HG03066 (cell line): Measurements from ENCODE around the gene AUH.
"Not testable (repeated sequence)": the region's sequence is repeated elsewhere in the genome, so short reads cannot be mapped to it uniquely, and the experiment has no call there.

Experiments used
- ATAC-seq: cut with Tn5 transposase; IDR thresholded peaks from one replicate; pipeline ENCODE4 v1.9.1; 2021; ENCODE audit warnings: low read depth; ENCODE audit not compliant: unreplicated experiment

The AUH gene

GRCh38 chr9:91361291-91362050 lies at the start of gene AUH:
TSS of gene AUH (minus strand) at chr9:91361918. CDS start at chr9:91361889, 29 bp downstream.
- ATAC-seq, result peak; percentile 79

GRCh38 chr9:91411096-91411771 lies 49.5 kb upstream of the AUH start:
- no peak for ATAC-seq

- ATAC-seq, result no peak
Observed at GRCh38 chr9:91410161-91410560, 48.4 kb upstream of the AUH start.

DNA sequence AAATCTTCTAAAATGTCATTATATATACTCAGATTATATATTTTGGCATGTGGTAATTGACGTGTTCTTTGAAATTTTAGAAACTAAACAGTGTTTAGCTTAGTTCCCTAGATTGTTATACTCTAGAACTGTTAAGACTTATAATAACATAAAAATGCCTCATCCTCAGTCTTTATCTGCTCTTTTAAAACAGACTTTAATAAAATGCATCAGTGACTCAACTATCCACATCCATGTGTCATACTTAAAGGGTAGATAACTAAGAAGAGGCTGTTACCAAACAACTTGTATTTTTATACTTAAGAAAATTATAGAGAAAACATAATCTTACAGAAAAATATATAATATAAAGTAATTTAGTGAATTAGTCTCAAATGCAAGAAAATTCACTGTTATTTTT lies 46.8 kb upstream of the AUH start:
- ATAC-seq, result no peak

- no peak for ATAC-seq
Observed at GRCh38 chr9:91407580-91408318, 46.0 kb upstream of the AUH start.

GRCh38 chr9:91405343-91406077 lies 43.8 kb upstream of the AUH start:
- ATAC-seq, result no peak

- no peak for ATAC-seq
Observed at GRCh38 chr9:91403665-91404543, 42.2 kb upstream of the AUH start.

GRCh38 chr9:91398926-91399325 lies 37.2 kb upstream of the AUH start:
- ATAC-seq, result no peak

GRCh38 chr9:91395553-91396471 lies 34.1 kb upstream of the AUH start:
- ATAC-seq, result peak; percentile 55

- ATAC-seq, result no peak
Observed at GRCh38 chr9:91395106-91395552, 33.4 kb upstream of the AUH start.

DNA sequence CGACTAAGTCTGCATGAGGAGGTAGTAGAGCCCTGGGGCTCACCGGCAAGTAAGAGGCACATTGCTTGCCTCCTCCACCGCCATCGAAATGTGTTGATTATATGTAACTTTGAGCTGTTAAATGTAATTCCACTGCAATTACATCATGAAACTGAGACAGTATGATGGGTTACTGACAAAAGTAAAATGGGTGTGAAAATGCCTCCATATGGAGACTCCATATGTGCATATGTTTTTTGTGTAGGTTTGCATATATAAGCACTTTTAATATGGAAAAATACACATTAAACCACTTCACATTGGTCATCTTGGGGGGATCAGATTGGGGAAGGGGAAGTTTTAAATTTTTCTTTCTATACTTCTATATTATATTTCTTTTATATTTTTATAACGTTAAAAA lies 32.1 kb upstream of the AUH start:
- no peak for ATAC-seq

- no peak for ATAC-seq
Observed at GRCh38 chr9:91392435-91392834, 30.7 kb upstream of the AUH start.

DNA sequence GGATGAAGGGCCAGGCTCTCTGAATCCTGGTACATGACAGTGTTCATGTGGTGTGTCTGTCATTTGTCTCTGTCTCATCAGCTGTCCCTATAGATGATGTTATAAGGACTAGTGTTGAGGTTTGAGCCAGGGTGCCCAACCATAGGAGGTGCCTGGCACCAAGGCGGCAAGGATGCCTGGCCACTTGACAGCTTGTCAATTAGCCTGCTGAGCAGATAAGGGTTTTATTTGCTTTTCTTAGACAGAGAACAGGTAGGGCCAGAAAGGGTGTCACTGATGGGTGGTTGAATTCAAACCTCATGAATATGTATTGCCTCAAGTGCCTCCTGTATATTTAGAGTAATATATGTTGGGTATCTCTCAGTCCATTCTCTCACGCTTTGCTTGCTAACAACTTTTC lies 30.1 kb upstream of the AUH start:
- no peak for ATAC-seq

DNA sequence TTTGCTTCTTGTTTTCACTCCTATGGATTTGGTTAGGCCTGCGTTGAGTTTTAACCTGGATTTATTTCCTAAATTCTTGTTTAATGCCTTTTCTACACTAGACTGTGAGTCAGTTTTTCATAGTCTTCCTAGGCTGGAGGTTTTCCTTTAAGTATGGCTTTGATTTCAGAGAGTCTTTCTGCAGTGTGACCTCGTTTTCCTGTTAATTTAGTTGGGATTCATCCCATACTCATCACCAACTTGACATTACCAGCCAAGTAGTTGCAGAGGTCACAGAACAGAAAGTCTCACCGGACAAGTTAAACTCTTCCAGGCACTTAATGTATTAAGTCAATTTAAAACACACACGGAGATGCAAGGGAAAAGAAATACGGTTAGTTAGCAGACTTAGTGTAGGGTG lies 29.7 kb upstream of the AUH start:
- no peak for ATAC-seq

- ATAC-seq, result not testable (repeated sequence)
Observed at GRCh38 chr9:91389686-91390085, 28.0 kb upstream of the AUH start.

GRCh38 chr9:91386765-91387164 lies 25.0 kb upstream of the AUH start:
- ATAC-seq, result no peak

DNA sequence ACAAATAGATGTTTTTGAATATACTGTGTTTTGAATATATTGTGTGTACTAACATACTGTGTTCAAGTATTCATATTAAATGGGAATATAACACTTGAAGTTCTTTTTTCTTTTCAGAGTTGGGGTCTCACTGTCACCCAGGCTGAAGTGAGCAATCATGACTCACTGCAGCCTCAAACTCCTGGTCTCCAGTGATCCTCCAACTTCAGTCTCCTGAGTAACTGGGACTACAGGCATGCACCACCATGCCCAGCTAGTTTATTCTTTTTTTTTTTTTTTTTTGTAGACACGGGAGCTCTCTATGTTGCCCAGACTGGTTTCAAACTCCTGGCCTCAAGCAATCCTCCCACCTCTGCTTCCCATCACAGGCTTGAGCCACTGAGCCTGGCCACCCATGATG lies 23.2 kb upstream of the AUH start:
- no peak for ATAC-seq

GRCh38 chr9:91383577-91383976 lies 21.9 kb upstream of the AUH start:
- ATAC-seq, result no peak

DNA sequence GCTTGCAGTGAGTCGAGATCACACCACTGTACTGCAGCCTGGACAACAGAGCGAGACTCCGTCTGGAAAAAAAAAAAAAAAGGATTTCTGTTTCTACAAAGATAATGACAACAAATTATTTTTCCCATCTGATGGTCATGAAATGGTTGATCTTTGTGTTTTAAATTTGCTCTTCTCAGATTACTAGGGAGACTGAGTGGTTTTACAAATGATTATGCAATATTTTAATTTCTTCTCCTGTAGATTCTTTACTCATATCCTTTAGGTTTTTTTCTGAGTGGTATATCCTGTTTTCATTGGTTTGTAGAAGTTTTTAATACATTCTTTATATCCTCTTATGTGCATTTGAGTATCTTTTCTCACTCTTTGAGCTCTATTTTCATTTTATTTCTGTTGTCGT lies 20.6 kb upstream of the AUH start:
- no peak for ATAC-seq
